ENCODE results near the gene DDX27. TPM values are rescaled to one million over a fixed set of nuclear protein-coding genes. Genes with fewer than 3 reads are reported as not detected.

Gene DDX27, protein sequence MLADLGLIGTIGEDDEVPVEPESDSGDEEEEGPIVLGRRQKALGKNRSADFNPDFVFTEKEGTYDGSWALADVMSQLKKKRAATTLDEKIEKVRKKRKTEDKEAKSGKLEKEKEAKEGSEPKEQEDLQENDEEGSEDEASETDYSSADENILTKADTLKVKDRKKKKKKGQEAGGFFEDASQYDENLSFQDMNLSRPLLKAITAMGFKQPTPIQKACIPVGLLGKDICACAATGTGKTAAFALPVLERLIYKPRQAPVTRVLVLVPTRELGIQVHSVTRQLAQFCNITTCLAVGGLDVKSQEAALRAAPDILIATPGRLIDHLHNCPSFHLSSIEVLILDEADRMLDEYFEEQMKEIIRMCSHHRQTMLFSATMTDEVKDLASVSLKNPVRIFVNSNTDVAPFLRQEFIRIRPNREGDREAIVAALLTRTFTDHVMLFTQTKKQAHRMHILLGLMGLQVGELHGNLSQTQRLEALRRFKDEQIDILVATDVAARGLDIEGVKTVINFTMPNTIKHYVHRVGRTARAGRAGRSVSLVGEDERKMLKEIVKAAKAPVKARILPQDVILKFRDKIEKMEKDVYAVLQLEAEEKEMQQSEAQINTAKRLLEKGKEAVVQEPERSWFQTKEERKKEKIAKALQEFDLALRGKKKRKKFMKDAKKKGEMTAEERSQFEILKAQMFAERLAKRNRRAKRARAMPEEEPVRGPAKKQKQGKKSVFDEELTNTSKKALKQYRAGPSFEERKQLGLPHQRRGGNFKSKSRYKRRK
- 10 to 100 TPM; 32.9 to 35.0 TPM for total RNA-seq

DNA sequence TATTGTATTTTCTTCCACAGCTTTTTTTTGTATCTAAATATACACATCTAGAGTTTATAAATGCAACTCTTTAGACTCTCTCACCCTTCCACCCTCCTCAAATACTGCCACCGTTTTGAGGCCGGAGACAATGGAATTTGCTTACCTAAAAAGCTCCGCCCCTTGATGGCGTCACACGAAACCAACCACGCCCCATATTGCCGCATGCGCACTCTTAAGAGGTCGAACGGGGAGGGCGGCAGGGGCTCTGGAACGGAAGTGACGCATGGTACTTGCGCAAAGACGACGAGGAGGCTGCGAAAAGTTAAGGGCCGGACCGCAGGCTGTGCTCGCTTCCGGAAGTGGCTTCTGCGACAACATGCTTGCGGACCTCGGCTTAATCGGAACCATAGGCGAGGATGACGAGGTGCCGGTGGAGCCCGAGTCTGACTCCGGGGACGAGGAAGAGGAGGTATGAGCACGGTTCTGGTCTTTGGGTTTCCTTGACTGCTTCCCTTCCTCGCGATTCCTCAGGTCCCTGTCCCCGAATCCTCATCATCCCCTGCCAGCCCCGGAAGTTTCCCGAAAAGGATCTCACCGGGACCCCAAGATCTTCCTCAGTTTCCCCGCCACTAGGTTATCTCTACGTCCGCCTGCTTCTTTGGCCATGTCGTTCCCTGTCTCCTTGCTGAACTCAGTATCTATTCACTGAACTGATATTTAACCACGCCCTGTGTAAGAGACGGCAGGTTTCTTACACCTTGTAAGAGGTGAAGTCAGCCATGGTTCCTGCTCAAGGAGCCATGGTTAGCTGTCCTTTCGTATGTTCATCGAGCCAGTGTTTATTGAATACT is at the start of gene DDX27:
Gene DDX27, plus strand, starts transcription at position 326 of the 833 bp plus-strand sequence. Its CDS starts 33 bp downstream, at position 359.
- H3K4me3 ChIP-seq: peak within 1 kb of the TSS; percentile 64 to 79
- H3K4me1 ChIP-seq (replicated peaks): peaks cover 3% of the 10 kb centered on the region
- under 1% methylated on average over 46 of the region's 46 CpGs for WGBS
- intact Hi-C loops (cut with DNase I): no loop called here
- peaks cover 0 to 7% of the 10 kb centered on the region in 2 donors for H3K36me3 ChIP-seq
- H3K9me3 ChIP-seq: no peaks in the 10 kb centered on the region
- H3K27ac ChIP-seq: peak within 1 kb of the TSS; percentile 85 to 88
- TF ChIP-seq POLR2AphosphoS5 (IDR thresholded peaks at IDR 0.05): peak; percentile 100
- TF ChIP-seq, protein P1, sequence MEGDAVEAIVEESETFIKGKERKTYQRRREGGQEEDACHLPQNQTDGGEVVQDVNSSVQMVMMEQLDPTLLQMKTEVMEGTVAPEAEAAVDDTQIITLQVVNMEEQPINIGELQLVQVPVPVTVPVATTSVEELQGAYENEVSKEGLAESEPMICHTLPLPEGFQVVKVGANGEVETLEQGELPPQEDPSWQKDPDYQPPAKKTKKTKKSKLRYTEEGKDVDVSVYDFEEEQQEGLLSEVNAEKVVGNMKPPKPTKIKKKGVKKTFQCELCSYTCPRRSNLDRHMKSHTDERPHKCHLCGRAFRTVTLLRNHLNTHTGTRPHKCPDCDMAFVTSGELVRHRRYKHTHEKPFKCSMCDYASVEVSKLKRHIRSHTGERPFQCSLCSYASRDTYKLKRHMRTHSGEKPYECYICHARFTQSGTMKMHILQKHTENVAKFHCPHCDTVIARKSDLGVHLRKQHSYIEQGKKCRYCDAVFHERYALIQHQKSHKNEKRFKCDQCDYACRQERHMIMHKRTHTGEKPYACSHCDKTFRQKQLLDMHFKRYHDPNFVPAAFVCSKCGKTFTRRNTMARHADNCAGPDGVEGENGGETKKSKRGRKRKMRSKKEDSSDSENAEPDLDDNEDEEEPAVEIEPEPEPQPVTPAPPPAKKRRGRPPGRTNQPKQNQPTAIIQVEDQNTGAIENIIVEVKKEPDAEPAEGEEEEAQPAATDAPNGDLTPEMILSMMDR (IDR thresholded peaks at IDR 0.05): peak in 1 of 4 experiments; percentile 19
- TF ChIP-seq POLR2A (IDR thresholded peaks at IDR 0.05): peak; percentile 87
- peak; percentile 98 for DNase-seq (ENCODE audit: low spot score)
- no peaks in the 10 kb centered on the region for H3K27me3 ChIP-seq (replicated peaks; ENCODE audit: insufficient read depth)

DNA sequence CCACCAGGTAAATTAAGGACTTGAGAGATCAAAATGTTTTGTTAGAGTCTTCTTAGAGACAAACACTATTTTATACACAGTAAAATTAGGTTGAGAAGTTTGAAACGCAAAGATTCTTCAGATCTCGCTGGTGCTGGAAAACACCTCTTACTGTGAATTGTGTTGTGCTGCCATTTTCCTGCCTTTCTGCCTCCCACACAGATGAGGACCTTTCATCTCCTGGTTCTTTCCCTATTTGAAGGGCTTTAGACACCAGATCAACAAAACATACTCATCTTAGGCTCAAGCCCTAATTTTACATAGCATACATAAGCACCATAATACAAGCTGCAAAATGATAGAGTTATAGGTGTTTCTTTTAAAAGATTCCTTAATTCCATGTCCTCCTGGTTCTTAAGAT is 49.7 kb upstream of the DDX27 start:
- intact Hi-C loops (cut with DNase I): no loop called here
- H3K4me3 ChIP-seq: no peak overlapping the region
- peaks cover 3% of the 10 kb centered on the region for H3K4me1 ChIP-seq (replicated peaks)
- no peaks in the 10 kb centered on the region for H3K27me3 ChIP-seq (replicated peaks; ENCODE audit: insufficient read depth)
- no peaks in the 10 kb centered on the region for H3K9me3 ChIP-seq
- WGBS: 46% methylated on average over 2 of the region's 2 CpGs
- H3K27ac ChIP-seq: no peak overlapping the region
- DNase-seq (ENCODE audit: low spot score): no peak
- TF ChIP-seq, protein P1 (IDR thresholded peaks at IDR 0.05): no peak
- no peak for TF ChIP-seq POLR2AphosphoS5 (IDR thresholded peaks at IDR 0.05)
- no peak for TF ChIP-seq POLR2A (IDR thresholded peaks at IDR 0.05)
- no peaks in the 10 kb centered on the region for H3K36me3 ChIP-seq

DNA sequence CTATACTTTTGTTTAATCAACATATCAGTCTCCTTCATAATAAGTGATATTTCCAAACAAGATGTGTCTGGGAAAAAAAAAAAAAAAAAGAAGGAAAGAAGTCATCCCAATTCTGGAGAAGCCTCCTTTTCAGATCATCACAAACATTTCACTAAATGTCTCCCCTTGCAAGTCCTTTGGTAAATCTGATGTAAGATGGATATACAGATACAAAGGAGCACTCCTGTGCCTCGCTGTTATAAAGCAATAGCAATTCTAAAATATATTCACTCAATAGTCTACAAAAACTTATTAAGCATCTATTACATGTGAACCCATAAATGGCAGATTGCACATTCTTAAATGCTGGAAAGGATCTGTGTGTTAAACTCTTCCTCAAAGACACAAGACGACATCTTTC is 48.5 kb upstream of the DDX27 start:
- intact Hi-C loops (cut with DNase I): no loop called here
- H3K4me1 ChIP-seq (replicated peaks): peaks cover 3% of the 10 kb centered on the region
- H3K36me3 ChIP-seq: no peaks in the 10 kb centered on the region
- no peak overlapping the region for H3K27ac ChIP-seq
- H3K27me3 ChIP-seq (replicated peaks; ENCODE audit: insufficient read depth): no peaks in the 10 kb centered on the region
- WGBS: 76% methylated on average over 2 of the region's 2 CpGs
- TF ChIP-seq, protein P1 (IDR thresholded peaks at IDR 0.05): no peak
- DNase-seq (ENCODE audit: low spot score): no peak
- H3K4me3 ChIP-seq: no peak overlapping the region
- H3K9me3 ChIP-seq: no peaks in the 10 kb centered on the region

DNA sequence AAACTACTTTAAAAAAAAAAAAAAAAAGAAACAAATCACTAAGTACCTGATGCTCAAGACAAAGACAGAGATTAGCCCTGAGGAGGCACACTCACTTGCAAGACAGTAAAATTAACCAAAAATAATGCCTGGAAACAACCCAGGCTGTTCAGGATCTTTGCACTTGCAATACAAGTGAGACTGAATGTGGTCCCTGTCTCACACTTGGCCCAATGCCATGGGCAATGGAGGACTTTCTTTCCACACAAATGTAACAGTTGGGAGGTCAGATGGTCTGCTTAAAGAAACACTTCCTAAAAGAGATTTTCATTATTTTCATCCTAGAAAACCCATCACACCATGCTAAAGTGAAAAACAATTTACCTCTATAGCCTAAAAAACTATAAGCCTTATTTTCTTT is 47.3 kb upstream of the DDX27 start:
- Histone ChIP-seq H3K27ac (no peak overlapping the region), H3K36me3 (no peaks in the 10 kb centered on the region), H3K4me1 (replicated peaks) (peaks cover 3% of the 10 kb centered on the region), H3K4me3 (no peak overlapping the region), H3K9me3 (no peaks in the 10 kb centered on the region), H3K27me3 (replicated peaks; ENCODE audit: insufficient read depth) (no peaks in the 10 kb centered on the region)
- TF ChIP-seq POLR2A (IDR thresholded peaks at IDR 0.05) (no peak), POLR2AphosphoS5 (IDR thresholded peaks at IDR 0.05) (no peak)
- TF ChIP-seq, protein P1 (IDR thresholded peaks at IDR 0.05): no peak
- no peak for DNase-seq (ENCODE audit: low spot score)
- intact Hi-C loops (cut with DNase I): no loop called here

All from prostate gland (tissue), 2 donors.